Measurements from ENCODE around the gene KDM6A.
"Not testable (repeated sequence)": the region's sequence is repeated elsewhere in the genome, so short reads cannot be mapped to it uniquely, and the experiment has no call there.

Gene KDM6A

DNA sequence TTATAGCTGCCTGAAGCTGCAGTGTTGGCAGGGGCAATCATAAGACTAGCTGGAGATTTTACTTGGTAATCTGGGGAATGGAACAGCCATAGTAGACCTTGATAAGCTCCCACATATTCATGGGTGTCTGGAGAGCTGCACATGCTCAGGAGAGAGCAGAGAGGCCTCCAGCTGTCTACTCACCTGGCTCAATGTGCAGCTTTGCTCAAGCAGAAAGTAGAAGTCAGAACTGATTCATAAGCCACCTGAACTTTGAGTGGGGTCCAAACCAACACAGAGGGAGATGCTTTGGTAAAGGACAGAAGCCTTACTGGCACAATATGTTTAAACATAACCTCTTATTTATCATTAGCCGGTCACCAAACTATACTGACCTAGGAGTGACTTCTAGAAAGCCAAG, 54.4 kb downstream of the KDM6A start:
- DNase-seq (ENCODE audit: low read depth) = no peak

DNA sequence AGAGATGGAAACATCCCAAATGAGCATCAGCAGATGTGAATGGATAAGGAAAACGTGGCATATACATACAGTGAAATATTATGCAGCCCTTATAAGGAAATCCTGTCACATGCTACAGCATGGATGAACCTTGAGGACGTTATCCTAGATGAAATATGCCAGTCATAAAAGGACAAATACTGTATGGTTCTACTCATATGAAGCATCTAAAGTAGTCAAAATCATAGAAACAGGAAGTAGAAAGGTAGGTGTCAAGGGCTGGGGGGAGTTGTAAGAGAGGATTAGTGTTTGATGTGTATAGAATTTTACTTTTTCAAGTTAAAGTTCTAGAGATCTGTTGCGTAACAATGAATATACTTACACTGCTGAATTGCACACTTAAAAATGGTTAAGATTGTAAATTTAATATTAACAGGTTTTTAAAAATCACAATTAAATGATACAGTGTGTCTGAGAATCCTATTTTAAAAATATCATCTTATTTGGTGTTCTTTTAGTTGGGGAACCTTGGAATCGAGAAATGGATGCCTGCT, 58.5 kb downstream of the KDM6A start:
- no peak for DNase-seq (ENCODE audit: low read depth)

DNA sequence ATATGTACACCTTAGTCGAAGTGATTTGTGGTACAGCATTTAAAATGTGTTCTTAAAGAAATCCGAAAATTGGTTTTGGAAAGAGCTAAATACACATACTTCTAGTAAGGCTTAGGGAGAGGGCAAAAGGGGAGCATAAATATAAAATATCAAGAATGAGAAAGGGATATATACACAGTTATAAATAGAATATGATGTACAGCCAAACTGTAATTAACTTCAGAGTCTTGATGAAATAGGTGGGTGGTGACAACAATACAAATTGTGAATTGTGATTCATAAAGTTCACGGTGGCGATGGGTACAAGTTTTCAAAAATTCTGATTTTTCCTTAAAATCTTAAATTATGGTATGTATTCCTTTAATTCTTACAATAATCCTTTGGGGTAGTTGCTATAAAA, 62.2 kb downstream of the KDM6A start:
- no peak for DNase-seq (ENCODE audit: low read depth)

DNA sequence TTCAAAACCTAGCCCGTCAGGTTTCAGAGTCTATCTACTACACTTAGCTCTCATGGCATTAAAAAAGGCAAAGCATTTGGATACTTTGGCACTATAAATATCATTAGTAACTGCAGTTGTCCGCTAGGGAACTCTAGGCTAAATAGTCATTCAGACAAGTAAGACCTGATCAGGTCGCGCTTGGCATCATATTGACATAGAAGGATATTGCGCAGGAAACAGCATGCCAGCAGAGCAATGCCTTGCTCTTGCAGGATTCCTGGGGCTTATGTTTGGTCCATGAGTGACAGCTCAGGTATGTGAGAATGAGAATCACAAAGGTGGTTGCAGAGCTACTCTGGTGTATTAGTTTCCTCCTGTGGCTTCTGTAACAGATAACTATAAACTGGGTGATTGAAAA, 62.7 kb downstream of the KDM6A start:
- DNase-seq (ENCODE audit: low read depth) = no peak

DNA sequence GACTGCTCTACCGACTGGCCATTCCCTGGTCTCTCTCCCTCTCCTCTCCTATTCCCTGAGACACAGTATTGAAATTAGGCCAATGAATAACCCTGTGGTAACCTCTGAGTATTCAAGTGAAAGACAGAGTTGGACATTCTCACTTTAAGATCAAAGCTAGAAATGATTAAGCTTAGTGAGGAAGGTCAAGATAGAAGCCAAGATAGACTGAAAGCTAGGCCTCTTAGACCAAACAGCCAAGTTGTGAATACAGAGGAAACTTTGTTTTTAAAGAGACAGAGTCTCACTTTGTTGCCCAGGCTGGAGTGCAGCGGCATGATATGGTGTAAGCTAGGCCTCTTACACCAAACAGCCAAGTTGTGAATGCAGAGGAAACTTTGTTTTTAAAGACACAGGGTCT, 64.6 kb downstream of the KDM6A start:
- DNase-seq (ENCODE audit: low read depth) = no peak

DNA sequence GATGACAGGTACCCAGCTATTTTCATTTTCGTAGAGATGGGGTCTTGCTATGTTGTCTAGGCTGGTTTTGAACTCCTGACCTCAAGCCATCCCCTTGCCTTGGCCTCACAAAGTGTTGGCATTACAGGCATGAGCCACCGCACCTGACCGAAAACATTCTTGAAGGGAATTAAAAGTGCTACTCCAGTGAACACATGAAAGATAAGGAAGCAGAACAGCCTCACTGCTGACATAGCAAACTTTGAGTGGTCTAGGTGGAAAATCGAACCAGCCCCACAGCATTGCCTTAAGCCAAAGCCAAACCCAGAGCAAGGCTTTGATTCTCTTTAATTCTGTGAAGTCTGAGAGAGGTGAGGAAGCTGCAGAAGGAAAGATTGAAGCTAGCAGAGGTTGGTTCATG, 65.1 kb downstream of the KDM6A start:
- no peak for DNase-seq (ENCODE audit: low read depth)

DNA sequence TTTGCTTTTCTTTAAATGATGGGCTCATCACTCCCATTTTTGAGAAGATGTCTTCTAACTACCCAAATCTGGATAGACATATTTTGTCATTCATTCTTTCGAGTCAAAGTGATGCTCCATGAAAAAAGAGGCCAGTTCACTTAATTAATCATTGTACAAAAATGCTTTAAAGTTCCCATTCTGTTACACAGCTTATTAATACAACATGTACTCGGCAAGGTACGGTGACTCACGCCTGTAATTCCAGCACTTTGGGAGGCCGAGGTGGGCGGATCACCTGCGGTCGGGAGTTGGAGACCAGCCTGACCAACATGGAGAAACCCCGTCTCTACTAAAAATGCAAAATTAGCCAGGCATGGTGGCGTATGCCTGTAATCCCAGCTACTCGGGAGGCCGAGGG, 67.6 kb downstream of the KDM6A start:
- DNase-seq (ENCODE audit: low read depth) = not testable (repeated sequence)

DNA sequence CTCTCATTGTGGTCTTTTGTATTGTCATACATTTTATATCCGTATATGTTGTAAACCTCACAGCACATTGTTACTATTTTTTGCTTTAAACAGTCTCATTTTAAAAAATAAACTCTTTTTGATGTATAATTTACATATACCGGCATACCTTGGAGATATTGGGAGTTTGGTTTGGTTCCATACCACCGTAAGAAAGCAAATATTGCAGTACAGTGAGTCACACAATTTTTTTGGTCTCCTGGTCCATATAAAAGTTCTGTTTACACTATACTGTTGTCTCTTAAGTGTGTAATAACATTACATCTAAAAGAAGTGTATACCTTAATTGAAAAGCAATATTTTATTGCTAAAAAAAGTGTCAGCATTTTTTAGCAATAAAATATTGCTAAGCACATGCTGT, 70.0 kb downstream of the KDM6A start:
- DNase-seq (ENCODE audit: low read depth) = no peak

DNA sequence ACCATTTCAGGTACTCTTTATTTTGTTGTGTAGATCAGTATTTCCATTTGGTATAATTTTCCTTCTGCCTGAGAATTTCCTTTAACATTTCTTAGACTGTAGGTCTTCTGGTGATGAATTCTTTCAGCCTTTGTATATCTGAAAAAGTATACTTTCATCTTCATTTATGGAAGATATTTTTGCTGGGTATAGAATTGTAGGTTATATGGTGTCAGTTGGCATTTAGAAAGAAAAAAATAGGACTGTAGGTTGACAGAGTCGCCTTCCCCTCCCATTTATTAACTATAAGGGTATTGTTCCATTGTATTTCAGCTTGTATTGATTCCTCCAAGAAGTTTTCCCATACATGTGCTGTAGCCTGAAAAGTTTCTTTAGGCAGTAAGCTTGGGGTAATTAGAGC, 71.9 kb downstream of the KDM6A start:
- DNase-seq (ENCODE audit: low read depth) = no peak

DNA sequence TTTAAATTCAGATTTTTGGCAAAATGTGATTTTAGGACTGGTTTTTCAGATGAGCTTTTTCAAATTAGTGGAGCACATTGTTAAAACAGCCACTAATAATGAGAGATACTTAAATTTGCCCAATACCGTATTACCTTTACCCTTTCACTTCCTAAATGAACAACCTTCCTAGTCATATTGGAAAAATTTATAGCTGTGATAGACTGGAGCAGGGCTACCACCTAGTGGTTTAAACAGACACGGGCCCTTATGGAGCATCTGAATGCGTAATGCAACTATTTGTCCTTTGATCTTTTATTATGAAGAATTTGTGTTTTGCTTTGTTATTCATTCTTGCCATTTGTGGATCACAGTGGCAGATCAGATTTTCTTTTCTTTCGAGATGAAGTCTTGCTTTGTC, 72.7 kb downstream of the KDM6A start:
- DNase-seq (ENCODE audit: low read depth) = no peak

DNA sequence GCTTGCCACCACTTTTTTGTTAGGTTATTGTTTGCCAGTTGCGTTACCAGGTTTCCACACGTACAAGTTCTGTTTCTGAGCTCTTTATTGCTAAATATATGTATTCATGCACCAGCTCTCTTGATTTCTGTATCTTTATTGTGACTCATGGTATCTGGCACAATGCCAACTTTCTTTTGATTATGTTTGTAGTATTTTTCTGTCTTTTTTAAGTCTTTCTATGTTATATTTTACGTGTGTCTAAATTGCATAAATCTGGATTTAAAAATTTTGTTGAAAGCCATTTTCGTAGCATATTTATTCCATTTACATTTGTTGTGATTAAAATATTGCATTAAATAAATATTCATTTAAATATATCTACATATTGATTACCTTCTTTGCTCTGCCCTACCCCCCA, 73.8 kb downstream of the KDM6A start:
- DNase-seq (ENCODE audit: low read depth) = no peak

DNA sequence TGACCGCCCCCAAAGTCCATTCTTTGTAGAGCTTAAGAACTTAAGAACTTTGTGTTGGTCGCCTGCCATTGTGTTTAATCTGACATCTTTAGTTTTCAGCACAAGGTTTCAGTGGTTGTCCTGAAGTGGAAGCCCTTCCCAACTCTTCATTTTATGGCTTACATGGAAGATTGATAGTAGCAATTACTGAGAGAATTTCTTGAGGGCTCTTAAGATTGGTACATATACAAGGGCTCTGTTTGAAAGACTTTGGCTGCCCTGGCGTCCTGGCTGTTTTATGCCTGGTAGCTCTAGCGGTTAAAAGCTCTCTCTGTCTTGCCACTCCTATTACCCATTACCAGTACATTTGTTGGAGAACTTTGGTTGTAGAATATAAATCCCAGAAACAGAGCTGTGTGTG, 75.0 kb downstream of the KDM6A start:
- no peak for DNase-seq (ENCODE audit: low read depth)

DNA sequence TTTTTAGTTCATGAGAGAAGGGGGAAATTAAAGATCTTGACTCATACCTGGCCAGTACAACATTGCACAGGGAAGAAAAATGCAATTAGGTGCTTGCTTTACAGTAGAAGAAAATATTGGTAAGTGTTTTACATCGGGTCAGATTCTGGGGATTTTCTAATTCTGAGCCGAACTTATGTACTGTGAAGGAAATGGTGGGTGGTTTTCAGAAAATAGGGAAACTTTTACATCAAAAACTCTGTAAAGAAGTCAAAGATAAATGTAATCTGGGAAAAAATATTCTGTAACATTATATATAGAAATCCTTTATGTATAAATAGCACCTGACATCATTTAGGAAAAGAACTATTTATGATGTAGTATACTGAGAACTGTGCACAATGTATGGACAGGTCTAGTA, 75.4 kb downstream of the KDM6A start:
- no peak for DNase-seq (ENCODE audit: low read depth)

DNA sequence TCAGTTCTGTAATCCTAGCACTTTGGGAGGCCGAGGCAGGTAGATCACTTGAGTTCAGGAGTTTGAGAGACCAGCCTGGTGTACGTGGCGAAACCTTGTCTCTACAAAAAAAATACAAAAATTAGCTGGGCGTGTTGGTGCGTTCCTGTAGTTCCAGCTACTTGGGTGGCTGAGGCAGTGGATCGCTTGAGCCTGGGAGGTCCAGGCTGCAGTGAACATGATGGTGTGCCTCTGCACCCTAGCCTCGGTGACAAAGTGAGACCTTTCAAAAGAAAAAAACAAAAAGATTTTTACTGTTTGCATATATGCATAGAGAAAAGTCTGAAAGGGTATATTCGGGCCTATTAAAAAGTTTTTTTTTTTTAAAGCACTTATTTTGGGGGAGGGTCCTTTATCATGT, 76.1 kb downstream of the KDM6A start:
- no peak for DNase-seq (ENCODE audit: low read depth)

DNA sequence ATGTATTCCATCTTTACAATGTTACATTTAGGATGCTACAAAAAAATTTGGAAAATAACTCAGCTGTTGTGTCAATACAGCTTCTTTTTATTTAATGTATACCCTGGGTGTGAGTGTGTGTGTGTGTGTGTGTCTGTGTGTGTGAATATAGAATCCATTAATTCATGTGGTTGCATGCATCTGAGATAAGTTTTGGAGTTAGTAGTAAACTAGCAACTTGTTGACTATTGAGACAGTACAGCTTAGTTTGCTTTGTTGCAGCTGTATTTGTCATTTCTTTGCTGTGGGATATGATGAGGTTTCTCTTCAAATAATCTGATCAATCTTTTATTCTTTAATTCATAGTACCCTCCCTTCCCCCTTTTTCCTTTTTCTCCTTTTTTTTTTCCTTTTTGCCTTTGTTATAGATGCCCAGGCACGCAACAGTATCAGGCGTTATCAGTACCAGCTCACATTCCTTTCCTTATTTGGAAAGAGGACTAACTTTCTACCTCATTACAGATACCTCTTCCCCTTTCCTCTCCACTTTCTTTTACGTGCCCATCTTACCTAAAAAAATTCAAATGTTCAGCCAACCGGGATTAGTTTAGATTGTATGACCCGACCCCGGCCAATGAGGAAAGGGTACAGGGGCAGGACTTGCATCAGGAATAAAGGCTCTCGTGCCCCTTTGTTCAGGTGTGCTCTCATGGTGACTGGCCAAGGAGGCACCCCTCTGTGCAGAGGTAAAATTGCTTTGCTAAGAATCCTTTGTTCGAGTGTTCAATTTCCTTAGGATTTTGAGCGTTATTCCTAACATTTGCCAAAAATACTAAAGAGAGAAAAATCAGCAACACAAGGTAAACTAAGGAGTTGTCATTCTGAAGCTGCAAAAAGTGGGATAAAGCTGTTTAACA, 77.7 kb downstream of the KDM6A start:
- not testable (repeated sequence) for DNase-seq (ENCODE audit: low read depth)

DNA sequence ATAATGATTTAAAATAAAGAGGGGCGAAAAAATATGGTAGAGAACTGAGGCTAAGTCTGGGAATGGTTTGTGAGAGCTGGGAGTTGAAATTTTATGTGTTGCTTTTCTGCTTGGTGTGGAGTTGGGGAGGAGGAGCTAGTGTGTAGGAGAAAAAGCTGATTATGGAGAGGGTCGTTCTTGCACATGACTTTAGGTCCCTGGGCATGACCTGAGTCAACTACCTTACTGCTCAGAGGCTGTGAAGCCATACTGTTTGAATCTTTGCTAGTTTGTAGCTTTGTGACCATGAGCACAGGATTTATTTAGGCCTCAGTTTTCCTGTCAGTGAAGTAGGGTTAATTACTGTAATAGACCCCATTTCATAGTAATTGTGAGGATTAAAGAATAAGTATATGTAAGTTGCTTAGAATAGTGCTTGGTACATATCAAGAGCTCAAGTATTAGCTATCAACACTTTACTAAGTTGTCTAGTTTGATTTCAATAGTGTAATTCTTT, 78.6 kb downstream of the KDM6A start:
- DNase-seq (ENCODE audit: low read depth) = no peak

DNA sequence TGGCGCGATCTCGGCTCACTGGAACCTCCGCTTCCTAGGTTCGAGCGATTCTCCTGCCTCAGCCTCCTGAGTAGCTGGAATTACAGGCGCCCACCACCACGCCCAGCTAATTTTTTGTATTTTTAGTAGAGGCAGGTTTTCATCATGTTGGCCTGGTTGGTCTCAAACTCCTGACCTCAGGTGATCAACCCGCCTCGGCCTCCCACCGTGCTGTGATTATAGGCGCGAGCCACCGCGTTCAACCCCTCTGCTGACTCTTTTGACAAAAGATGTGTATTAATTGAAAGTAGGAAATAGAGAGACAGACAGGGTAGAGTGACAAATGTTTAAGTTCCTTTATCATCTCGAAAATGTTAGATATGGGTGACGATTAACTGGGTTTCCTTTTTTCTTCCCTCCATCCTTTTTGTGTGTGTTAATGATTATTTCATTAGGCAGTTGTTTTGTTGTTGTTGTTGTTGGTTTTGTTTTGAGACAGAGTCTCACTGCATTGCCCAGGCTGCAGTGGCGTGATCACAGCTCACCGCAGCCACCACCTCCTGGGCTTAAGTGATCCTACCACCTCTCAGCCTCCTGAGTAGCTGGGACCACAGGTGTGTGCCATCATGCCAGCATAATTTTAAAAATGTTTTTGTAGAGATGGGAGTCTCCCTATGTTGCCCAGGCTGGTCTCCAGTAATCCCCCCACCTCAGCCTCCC, 79.5 kb downstream of the KDM6A start:
- no peak for DNase-seq (ENCODE audit: low read depth)

DNA sequence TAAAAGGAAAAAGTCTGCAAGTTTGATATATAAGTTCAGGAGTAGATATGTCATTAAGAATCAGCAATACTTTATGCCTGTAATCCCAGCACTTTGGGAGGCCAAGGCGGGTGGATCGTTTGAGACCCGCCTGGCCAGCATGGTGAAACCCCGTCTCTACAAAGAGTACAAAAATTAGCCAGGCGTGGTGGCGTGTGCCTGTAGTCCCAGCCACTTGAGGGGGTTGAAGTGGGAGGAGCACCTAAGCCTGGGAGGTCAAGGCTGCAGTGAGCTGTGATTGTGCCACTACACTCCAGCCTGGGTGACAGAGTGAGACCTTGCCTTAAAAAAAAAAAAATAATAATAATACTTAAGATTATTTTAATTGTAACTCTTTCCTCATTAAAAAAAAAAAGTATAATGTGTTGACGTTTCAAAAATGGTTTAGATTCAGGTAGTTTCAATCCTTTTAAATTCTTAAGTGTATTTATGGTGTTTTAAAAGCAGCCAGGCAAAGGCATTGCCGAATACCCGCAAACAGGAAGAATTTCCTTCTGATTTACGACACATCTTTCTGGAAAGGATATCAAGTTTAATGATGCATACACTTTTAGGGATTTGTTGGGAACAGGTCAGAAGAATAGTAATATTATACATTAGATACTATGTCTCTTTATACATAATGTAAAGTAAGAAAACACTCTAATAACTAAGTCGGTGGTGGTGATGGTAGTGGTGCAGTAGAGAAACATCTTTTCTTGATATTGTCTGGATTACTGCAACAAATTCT, 80.9 kb downstream of the KDM6A start:
- DNase-seq (ENCODE audit: low read depth) = no peak

DNA sequence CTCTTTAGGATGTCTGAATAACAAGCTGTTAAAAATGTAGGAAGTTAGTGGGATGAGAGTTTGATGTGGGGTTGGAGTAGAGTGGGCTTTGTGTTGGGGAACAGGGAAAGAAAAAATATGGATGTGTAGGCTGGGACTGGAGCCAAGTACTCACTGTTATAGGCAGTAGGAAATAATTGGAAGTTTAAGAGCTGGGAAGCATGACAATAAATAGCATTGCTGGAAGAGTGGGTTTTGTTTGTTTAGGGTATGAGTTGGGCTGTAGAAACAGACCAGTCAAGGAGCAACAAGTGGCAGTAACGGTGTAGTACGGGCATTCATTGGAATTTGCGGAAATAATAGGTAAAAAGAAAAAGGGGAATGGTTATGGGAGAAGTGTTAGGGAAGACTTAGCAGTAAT, 81.6 kb downstream of the KDM6A start:
- no peak for DNase-seq (ENCODE audit: low read depth)

DNA sequence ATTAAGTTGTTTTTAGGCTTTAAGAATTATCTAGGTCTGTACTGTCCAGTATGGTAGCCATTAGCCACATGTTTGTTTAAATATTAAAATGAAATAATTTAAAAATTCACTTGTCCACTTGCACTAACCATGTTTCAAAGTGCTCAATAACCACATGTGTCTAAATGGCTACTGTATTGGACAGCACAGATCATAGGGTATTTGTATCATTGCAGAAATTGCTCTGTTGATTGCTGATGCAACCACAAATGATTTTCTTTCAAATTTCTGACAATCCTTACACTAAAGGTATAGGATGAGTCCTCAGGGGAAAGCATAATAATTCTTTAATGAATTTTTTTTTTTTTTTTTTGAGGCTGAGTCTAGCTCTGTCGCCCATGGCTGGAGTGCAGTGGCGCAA, 84.9 kb downstream of the KDM6A start:
- no peak for DNase-seq (ENCODE audit: low read depth)

DNA sequence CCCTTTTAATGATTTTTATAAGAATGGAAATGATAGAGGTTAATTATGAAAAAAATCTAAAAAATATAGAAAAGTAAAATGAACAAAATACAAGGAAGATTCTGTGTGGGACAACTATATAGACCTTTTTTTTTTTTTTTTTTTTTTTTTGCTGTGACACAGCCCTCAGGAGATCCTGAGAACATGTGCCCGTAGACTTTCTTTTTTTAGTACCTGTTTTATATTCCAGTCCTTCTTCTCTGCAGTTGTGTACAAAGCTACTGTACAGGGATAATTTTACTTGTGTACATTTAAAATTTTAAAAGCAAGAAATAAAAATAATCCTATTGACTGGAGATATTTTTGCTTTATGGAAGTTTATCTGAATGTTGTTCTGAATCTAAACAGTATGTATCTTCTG, 85.5 kb downstream of the KDM6A start:
- no peak for DNase-seq (ENCODE audit: low read depth)

DNA sequence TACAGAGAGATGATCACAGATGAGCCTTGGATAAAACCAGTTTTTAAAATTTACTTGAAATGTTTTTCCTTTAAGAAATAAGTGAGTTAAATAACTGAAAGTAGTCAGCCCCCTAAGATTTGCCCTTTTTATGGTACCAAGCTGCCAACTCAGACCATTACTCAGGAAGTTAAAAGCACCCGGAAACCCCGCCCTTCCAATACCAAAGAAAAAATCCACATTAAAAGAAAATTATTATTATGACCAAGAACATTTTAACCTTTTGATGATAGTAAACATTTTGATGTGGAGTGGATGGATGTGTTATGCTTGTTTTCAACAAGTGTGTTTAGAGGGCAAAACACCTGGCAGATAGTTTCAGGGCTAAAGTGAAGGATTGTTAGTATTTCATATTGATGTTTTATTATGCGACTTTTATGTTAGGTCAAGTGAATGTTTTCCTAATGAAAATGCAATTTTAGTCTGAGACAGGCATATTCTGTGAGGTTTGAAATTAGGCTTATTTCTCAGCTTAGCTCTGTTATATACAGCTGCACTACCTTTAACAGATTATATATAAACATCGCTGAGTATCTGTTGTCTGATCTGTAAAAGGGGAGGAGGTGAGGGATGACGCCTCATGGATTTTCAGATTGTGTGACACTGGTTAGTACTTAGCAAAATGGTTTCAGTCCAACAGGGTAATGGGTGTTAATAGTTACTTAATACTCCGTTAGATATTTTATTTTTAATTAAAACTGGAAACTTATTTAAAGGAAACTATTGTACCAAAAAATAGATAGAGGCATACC, 89.0 kb downstream of the KDM6A start:
- no peak for DNase-seq (ENCODE audit: low read depth)

Measured in non-pigmented ciliary epithelial cell (primary cell).